ENCODE measurements around the gene BRMS1L.

Gene BRMS1L

GRCh38 chr14:35779368-35779767 lies 46.8 kb upstream of the BRMS1L start:
- Histone ChIP-seq H3K4me3 (ENCODE audit: low read length, poor library complexity, severe bottlenecking) (no peak overlapping the region), H3K79me2 (ENCODE audit: insufficient read depth, low read length) (peaks cover 16% of the 10 kb centered on the region), H3K4me2 (ENCODE audit: low read depth, low read length, poor library complexity, severe bottlenecking) (no peak overlapping the region), H2AFZ (ENCODE audit: low read length) (no peak overlapping the region), H3K27me3 (ENCODE audit: insufficient read depth, low read length, poor library complexity, severe bottlenecking) (no peaks in the 10 kb centered on the region), H3K9me2 (replicated peaks; ENCODE audit: low read depth, low read length) (no peaks in the 10 kb centered on the region), H3K9ac (ENCODE audit: low read depth, low read length, poor library complexity, severe bottlenecking) (no peak overlapping the region), H3K9me3 (ENCODE audit: insufficient read depth, low read depth, low read length) (no peaks in the 10 kb centered on the region), H3K36me3 (ENCODE audit: insufficient read depth, low read length) (no peaks in the 10 kb centered on the region), H4K20me1 (ENCODE audit: insufficient read depth, low read length, poor library complexity, severe bottlenecking) (no peaks in the 10 kb centered on the region), H3K4me1 (ENCODE audit: insufficient read depth, low read length, poor library complexity, severe bottlenecking) (no peaks in the 10 kb centered on the region), H3F3A (ENCODE audit: low read depth) (no peaks in the 10 kb centered on the region)
- TF ChIP-seq EZH2phosphoT487 (IDR thresholded peaks at IDR 0.05; ENCODE audit: borderline replicate concordance) (no peak), CTCF (conservative IDR thresholded peaks at IDR 0.05; ENCODE audit: low read length) (no peak)

- no peaks in the 10 kb centered on the region for H3K27me3 ChIP-seq (ENCODE audit: insufficient read depth, low read length, poor library complexity, severe bottlenecking)
- H3K9me3 ChIP-seq (ENCODE audit: insufficient read depth, low read depth, low read length) = no peaks in the 10 kb centered on the region
- H3K9ac ChIP-seq (ENCODE audit: low read depth, low read length, poor library complexity, severe bottlenecking) = no peak overlapping the region
- H3K36me3 ChIP-seq (ENCODE audit: insufficient read depth, low read length) = no peaks in the 10 kb centered on the region
- no peaks in the 10 kb centered on the region for H3K4me1 ChIP-seq (ENCODE audit: insufficient read depth, low read length, poor library complexity, severe bottlenecking)
- H3K4me2 ChIP-seq (ENCODE audit: low read depth, low read length, poor library complexity, severe bottlenecking) = no peak overlapping the region
- TF ChIP-seq EZH2phosphoT487 (IDR thresholded peaks at IDR 0.05; ENCODE audit: borderline replicate concordance) (no peak), CTCF (conservative IDR thresholded peaks at IDR 0.05; ENCODE audit: low read length) (no peak)
- no peaks in the 10 kb centered on the region for H3K9me2 ChIP-seq (replicated peaks; ENCODE audit: low read depth, low read length)
- peaks cover 7% of the 10 kb centered on the region for H4K20me1 ChIP-seq (ENCODE audit: insufficient read depth, low read length, poor library complexity, severe bottlenecking)
- H2AFZ ChIP-seq (ENCODE audit: low read length) = no peak overlapping the region
- H3F3A ChIP-seq (ENCODE audit: low read depth) = no peaks in the 10 kb centered on the region
- no peak overlapping the region for H3K4me3 ChIP-seq (ENCODE audit: low read length, poor library complexity, severe bottlenecking)
- peaks cover 31% of the 10 kb centered on the region for H3K79me2 ChIP-seq (ENCODE audit: insufficient read depth, low read length)
These were observed 42.4 kb upstream of the BRMS1L start for GRCh38 chr14:35783699-35784098.

GRCh38 chr14:35786856-35787255 lies 39.3 kb upstream of the BRMS1L start:
- Histone ChIP-seq H3K9me2 (replicated peaks; ENCODE audit: low read depth, low read length) (no peaks in the 10 kb centered on the region), H3K4me2 (ENCODE audit: low read depth, low read length, poor library complexity, severe bottlenecking) (no peak overlapping the region), H3K9ac (ENCODE audit: low read depth, low read length, poor library complexity, severe bottlenecking) (no peak overlapping the region), H3K79me2 (ENCODE audit: insufficient read depth, low read length) (peaks cover 29% of the 10 kb centered on the region), H3K27me3 (ENCODE audit: insufficient read depth, low read length, poor library complexity, severe bottlenecking) (no peaks in the 10 kb centered on the region), H2AFZ (ENCODE audit: low read length) (no peak overlapping the region), H3K36me3 (ENCODE audit: insufficient read depth, low read length) (no peaks in the 10 kb centered on the region), H3K9me3 (ENCODE audit: insufficient read depth, low read depth, low read length) (no peaks in the 10 kb centered on the region), H4K20me1 (ENCODE audit: insufficient read depth, low read length, poor library complexity, severe bottlenecking) (peaks cover 7% of the 10 kb centered on the region), H3F3A (ENCODE audit: low read depth) (no peaks in the 10 kb centered on the region), H3K4me1 (ENCODE audit: insufficient read depth, low read length, poor library complexity, severe bottlenecking) (no peaks in the 10 kb centered on the region), H3K4me3 (ENCODE audit: low read length, poor library complexity, severe bottlenecking) (no peak overlapping the region)
- TF ChIP-seq CTCF (conservative IDR thresholded peaks at IDR 0.05; ENCODE audit: low read length) (no peak), EZH2phosphoT487 (IDR thresholded peaks at IDR 0.05; ENCODE audit: borderline replicate concordance) (no peak)

Data from Loucy (cell line).